Esophagus muscularis mucosa (tissue), 4 donors: Measurements from ENCODE around the gene ZNF536. TPM values are rescaled to one million over a fixed set of nuclear protein-coding genes. Genes with fewer than 3 reads are reported as not detected.

ENCODE experiments used
- DNase-seq: peaks from one replicate; pipeline ENCODE4 v3.0.0-alpha.2; 2017; ENCODE audit errors: extremely low spot score
- H3K27ac ChIP-seq, 4 donors: fragments of 200-600 bp; sonication (generic); replicated peaks in 1 of 4; 1 replicate in 3 of 4; 2 replicates in 1 of 4; pipeline ENCODE4 v1.5.1; 2016 to 2019; ENCODE audit warnings: mild to moderate bottlenecking in 1 of 4
- H3K27me3 ChIP-seq, 4 donors: fragments of 200-600 bp; sonication (generic); one replicate each; pipeline versions ENCODE4 v1.5.1 to v1.6.0; 2016 to 2019
- H3K36me3 ChIP-seq, 4 donors: fragments of 200-600 bp; sonication (generic); one replicate each; pipeline ENCODE4 v1.5.1; 2016 to 2019
- H3K4me1 ChIP-seq, 4 donors: fragments of 200-600 bp; sonication (generic); one replicate each; pipeline ENCODE4 v1.5.1; 2016 to 2019
- H3K4me3 ChIP-seq, 4 donors: fragments of 200-600 bp; sonication (generic); 1 replicate in 2 of 4; 2 replicates in 2 of 4; pipeline ENCODE4 v1.5.1; 2016 to 2019; ENCODE audit warnings: mild to moderate bottlenecking in 4 of 4, moderate library complexity in 1 of 4
- H3K9me3 ChIP-seq, 4 donors: fragments of 200-600 bp; sonication (generic); 1 replicate in 3 of 4; 2 replicates in 1 of 4; pipeline ENCODE4 v1.5.1; 2016 to 2019
- EP300 ChIP-seq: sonication (generic); formaldehyde crosslinking; IDR thresholded peaks from one replicate; pipeline ENCODE4 v1.6.1; 2017; ENCODE audit warnings: antibody characterized with exemption
- POLR2A ChIP-seq: fragments of 450-650 bp; IDR thresholded peaks from one replicate; pipeline ENCODE4 v1.6.1; 2017; ENCODE audit warnings: antibody characterized with exemption, moderate library complexity, mild to moderate bottlenecking, low read depth
- POLR2AphosphoS5 ChIP-seq, 2 donors: sonication (generic); formaldehyde crosslinking; IDR thresholded peaks; one replicate each; pipeline ENCODE4 v1.6.1; 2017; ENCODE audit warnings: antibody characterized with exemption in 2 of 2
- WGBS: methylation state at CpG from one replicate; pipeline ENCODE4 v1.1.5; 2018; 5-methylcytosine and 5-hydroxymethylcytosine counted together
- intact Hi-C: fragments of 100-400 bp; cut with DNase I; formaldehyde crosslinking; loops from one replicate; pipeline ENCODE4 v1.15.1; 2023
- total RNA-seq, 4 donors: library from RNA; depleted of rRNA; stranded (reverse); fragments of >200 nt; gene quantifications; one replicate each; pipeline versions ENCODE4 v1.1.0 to v1.2.1, GENCODE V29; 2016
- TF ChIP-seq, protein P1 (sequence below), 3 experiments: fragments of 200-600 bp in 2 of 3; fragments of 450-650 bp in 1 of 3; sonication (generic) in 2 of 3; IDR thresholded peaks; one replicate each; pipeline ENCODE4 v1.5.1; 2017 to 2019; ENCODE audit warnings: antibody characterized with exemption in 3 of 3, mild to moderate bottlenecking in 2 of 3, moderate library complexity in 1 of 3

The ZNF536 gene
- total RNA-seq, 4 donors from 2014 or later = 2.5 to 7.3 (median 5.6) TPM

DNA sequence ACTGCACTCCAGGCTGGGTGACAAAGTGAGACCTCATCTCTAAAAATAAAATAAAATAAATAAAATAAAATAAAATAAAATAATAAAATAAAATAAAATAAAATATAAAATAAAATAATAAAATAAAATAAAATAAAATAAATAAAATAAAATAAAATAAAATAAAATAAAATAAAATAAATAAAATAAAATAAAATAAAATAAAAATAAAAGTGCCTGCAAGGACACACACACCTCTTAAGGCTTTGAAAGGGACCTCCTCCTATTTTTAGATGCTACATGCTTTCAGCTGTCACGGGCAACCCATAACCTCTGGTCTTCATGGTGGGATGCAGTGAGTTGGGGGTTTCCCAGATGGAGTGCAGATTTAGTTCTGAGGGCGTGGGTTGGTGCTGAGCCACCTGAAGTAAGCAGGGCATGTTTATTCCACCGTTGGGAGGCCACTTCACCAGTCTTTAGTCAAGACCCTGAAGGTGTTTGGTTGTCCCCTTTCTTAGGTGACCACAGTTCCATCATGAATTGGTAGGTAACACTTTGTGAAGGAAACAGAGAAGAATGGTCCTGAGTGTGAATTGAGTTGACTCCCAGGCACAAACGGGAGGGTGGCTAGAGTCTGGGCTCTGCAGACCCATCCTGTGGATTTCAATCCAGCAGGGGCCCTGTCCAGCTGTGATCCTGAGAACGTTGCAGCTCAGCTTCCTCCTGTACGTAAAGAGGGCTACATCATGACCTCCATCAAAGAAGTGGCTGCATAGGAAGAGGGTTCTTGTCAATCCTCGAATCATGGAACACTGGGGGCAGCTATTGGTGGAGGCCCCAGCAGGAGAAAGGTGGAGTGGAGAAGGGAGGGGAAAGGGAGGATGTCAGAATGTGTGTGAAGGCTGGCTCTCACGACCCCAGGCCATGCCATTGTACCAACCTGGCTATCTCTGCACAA lies 234.2 kb downstream of the ZNF536 start:
- Histone ChIP-seq H3K36me3 (no peaks in the 10 kb centered on the region), H3K9me3 (no peaks in the 10 kb centered on the region), H3K27ac (no peak overlapping the region), H3K27me3 (peaks cover 0 to 15% (median 0%) of the 10 kb centered on the region in 4 donors), H3K4me3 (no peak overlapping the region), H3K4me1 (no peaks in the 10 kb centered on the region)
- intact Hi-C loops = no loop called here
- TF ChIP-seq, protein P1, sequence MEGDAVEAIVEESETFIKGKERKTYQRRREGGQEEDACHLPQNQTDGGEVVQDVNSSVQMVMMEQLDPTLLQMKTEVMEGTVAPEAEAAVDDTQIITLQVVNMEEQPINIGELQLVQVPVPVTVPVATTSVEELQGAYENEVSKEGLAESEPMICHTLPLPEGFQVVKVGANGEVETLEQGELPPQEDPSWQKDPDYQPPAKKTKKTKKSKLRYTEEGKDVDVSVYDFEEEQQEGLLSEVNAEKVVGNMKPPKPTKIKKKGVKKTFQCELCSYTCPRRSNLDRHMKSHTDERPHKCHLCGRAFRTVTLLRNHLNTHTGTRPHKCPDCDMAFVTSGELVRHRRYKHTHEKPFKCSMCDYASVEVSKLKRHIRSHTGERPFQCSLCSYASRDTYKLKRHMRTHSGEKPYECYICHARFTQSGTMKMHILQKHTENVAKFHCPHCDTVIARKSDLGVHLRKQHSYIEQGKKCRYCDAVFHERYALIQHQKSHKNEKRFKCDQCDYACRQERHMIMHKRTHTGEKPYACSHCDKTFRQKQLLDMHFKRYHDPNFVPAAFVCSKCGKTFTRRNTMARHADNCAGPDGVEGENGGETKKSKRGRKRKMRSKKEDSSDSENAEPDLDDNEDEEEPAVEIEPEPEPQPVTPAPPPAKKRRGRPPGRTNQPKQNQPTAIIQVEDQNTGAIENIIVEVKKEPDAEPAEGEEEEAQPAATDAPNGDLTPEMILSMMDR (IDR thresholded peaks at IDR 0.05) = no peak
- no peak for TF ChIP-seq POLR2A
- no peak for TF ChIP-seq EP300
- TF ChIP-seq POLR2AphosphoS5 (IDR thresholded peaks at IDR 0.05) = no peak
- peak; percentile 77 for DNase-seq
- 63% methylated on average over 8 of the region's 8 CpGs for WGBS
